Transverse colon (tissue), 4 donors: Measurements from ENCODE around the gene RPAIN.

ENCODE experiments used
- POLR2AphosphoS5 ChIP-seq, 3 donors: sonication (generic); formaldehyde crosslinking; IDR thresholded peaks; one replicate each; pipeline ENCODE4 v1.6.1; 2016; ENCODE audit warnings: antibody characterized with exemption in 3 of 3
- TF ChIP-seq, protein P1 (sequence below), 5 experiments: fragments of 200-600 bp in 3 of 5; fragments of 450-650 bp in 2 of 5; sonication (generic) in 3 of 5; IDR thresholded peaks; 1 replicate in 2 of 5; 2 replicates in 3 of 5; pipeline ENCODE4 v1.5.1; 2016 to 2017; ENCODE audit warnings: antibody characterized with exemption in 5 of 5, inconsistent platforms in 3 of 5, mild to moderate bottlenecking in 2 of 5, moderate library complexity in 1 of 5

DNA sequence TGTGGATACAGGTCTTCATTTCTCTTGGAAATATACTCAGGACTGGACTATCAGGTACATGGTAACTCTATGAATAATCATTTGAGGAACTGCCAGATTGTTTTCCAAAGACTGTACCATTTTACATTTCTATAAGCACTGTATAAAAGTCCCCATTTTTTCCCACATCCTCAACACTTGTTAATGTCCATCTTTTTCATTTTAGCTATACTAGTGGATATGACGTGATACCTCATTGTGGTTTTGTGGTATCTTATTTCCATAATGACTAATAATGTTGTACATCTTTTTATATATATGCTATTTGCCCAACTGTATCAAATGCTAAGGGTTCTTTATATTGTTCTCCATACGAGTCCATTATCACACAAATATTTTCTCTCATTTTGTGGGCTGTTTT, 23.4 kb upstream of the RPAIN start:
- TF ChIP-seq, protein P1, sequence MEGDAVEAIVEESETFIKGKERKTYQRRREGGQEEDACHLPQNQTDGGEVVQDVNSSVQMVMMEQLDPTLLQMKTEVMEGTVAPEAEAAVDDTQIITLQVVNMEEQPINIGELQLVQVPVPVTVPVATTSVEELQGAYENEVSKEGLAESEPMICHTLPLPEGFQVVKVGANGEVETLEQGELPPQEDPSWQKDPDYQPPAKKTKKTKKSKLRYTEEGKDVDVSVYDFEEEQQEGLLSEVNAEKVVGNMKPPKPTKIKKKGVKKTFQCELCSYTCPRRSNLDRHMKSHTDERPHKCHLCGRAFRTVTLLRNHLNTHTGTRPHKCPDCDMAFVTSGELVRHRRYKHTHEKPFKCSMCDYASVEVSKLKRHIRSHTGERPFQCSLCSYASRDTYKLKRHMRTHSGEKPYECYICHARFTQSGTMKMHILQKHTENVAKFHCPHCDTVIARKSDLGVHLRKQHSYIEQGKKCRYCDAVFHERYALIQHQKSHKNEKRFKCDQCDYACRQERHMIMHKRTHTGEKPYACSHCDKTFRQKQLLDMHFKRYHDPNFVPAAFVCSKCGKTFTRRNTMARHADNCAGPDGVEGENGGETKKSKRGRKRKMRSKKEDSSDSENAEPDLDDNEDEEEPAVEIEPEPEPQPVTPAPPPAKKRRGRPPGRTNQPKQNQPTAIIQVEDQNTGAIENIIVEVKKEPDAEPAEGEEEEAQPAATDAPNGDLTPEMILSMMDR (IDR thresholded peaks at IDR 0.05): no peak
- no peak for TF ChIP-seq POLR2AphosphoS5 (IDR thresholded peaks at IDR 0.05)
